ENCODE results near the gene CUL9. TPM values are rescaled to one million over a fixed set of nuclear protein-coding genes. Genes with fewer than 3 reads are reported as not detected.

CUL9 gene
- total and polyA plus RNA-seq, 2 experiments from 2014 or later, result 2.6 to 11.3 TPM

DNA sequence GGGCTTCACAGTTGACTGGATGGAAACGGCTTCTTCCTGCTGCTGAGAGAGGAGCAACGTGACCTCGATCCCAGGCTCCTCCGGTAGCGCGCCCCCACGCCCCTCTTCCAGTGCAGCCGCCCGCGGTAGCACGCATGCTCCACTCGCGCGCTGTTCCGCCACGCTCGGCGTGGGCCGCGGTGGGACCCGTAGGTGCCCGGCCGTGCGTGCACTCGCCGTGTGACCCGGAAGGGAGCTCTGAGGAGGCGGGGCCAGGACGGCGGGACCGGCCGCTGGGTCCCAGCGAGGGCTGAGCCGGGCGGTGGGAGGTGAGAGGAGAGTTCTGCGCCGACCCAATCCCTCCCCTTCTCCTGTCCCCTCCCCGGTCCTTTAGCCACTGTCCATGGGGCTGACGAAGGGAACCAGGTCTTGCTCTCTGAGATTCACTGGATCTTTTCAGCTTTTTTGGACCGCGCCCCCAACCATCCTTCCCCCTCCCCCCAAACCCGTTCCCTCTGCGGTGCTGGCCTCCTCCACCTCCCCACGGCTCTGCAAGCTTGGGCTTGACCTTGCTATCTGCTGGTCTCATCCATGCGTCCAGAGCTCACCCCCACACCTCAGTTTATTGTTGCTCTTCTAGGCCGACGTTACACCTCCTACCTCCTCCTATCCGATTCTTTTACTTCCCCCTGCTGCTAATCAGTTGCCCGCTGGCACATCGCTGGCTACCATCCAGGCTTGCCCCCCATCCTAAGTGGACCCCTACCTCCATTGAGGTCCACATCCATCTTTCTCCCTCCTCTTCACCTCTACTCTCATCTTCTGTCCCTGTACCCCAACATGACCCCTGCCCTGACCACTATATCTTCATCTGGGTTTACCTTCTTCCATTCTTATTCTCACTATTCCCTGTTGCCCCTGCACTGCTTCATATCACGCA, at the start of gene CUL9 (continued):
- peak; percentile 19; the same call in 1 of the 2 replicates for TF ChIP-seq CREB1 (CRISPR knock-in tag; IDR thresholded peaks at IDR 0.05; ENCODE audit: low read depth)

- Histone ChIP-seq H3K36me3 (ENCODE audit: insufficient read depth) (no peaks in the 10 kb centered on the region; the same call in 1 of the 2 replicates), H3K79me2 (replicated peaks; ENCODE audit: insufficient read depth) (no peaks in the 10 kb centered on the region), H3K9me2 (ENCODE audit: insufficient read depth) (no peaks in the 10 kb centered on the region), H3K4me1 (ENCODE audit: insufficient read depth) (peaks cover 8% of the 10 kb centered on the region; the same call in 1 of the 2 replicates), H3K27me3 (ENCODE audit: insufficient read depth) (no peaks in the 10 kb centered on the region), H3K4me3 (no peak overlapping the region), H3K27ac (ENCODE audit: low read depth) (no peak overlapping the region), H4K20me1 (replicated peaks; ENCODE audit: insufficient read depth) (no peaks in the 10 kb centered on the region; the same call in 1 of the 2 replicates), H3K4me2 (no peak overlapping the region), H2AFZ (no peak overlapping the region), H3F3A (replicated peaks; ENCODE audit: low read depth) (no peaks in the 10 kb centered on the region)
- DNase-seq (ENCODE audit: low spot score), result no peak
- H3K27me3 Mint-ChIP-seq (ENCODE audit: insufficient read depth, low read depth, poor library complexity), result peaks cover 11% of the 10 kb centered on the region
- no peak for ATAC-seq
- peaks cover 18% of the 10 kb centered on the region for H3K4me1 Mint-ChIP-seq
- H3K36me3 Mint-ChIP-seq (ENCODE audit: low read depth), result peaks cover 7% of the 10 kb centered on the region; the same call in 1 of the 3 replicates
- H3K4me3 Mint-ChIP-seq, result no peak overlapping the region
- no peaks in the 10 kb centered on the region; the same call in 2 of the 3 replicates for H3K9me3 Mint-ChIP-seq
- no peak overlapping the region for H3K27ac Mint-ChIP-seq
- TF ChIP-seq JUNB (IDR thresholded peaks at IDR 0.05; ENCODE audit: unreplicated experiment) (no peak), EZH2 (IDR thresholded peaks at IDR 0.05; ENCODE audit: low read depth, unreplicated experiment) (no peak), STAT1 (IDR thresholded peaks at IDR 0.05; ENCODE audit: unreplicated experiment) (no peak), ZNF114 (CRISPR knock-in tag; IDR thresholded peaks at IDR 0.05) (no peak), POLR2AphosphoS5 (IDR thresholded peaks at IDR 0.05; ENCODE audit: low read depth) (no peak), CREB1 (CRISPR knock-in tag; IDR thresholded peaks at IDR 0.05; ENCODE audit: low read depth) (no peak), ZNF462 (CRISPR knock-in tag; IDR thresholded peaks at IDR 0.05) (no peak), REST (IDR thresholded peaks at IDR 0.05; ENCODE audit: unreplicated experiment) (no peak), NANOG (IDR thresholded peaks at IDR 0.05; ENCODE audit: borderline replicate concordance) (no peak), EZH2phosphoT487 (IDR thresholded peaks at IDR 0.05; ENCODE audit: unreplicated experiment) (no peak)
- TF ChIP-seq, protein P1, sequence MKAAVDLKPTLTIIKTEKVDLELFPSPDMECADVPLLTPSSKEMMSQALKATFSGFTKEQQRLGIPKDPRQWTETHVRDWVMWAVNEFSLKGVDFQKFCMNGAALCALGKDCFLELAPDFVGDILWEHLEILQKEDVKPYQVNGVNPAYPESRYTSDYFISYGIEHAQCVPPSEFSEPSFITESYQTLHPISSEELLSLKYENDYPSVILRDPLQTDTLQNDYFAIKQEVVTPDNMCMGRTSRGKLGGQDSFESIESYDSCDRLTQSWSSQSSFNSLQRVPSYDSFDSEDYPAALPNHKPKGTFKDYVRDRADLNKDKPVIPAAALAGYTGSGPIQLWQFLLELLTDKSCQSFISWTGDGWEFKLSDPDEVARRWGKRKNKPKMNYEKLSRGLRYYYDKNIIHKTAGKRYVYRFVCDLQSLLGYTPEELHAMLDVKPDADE (IDR thresholded peaks at IDR 0.05), result no peak
Measured at GRCh38 chr6:43138267-43138666, 43.7 kb upstream of the CUL9 start.
